NCI-H526 treated with DMSO at 0.1 percent for 48 hours (cell line): Measurements from ENCODE around the gene HSPA12A.

Experiments
- DNase-seq: peaks from one replicate; lab custom pipeline; 2025; lab: John Stamatoyannopoulos, UW

The HSPA12A gene

GRCh38 chr10:116626815-116627214 is 115.6 kb downstream of the HSPA12A start:
- DNase-seq, result no peak

GRCh38 chr10:116625845-116626244 is 116.5 kb downstream of the HSPA12A start:
- DNase-seq, result no peak

GRCh38 chr10:116621934-116622655 is 120.3 kb downstream of the HSPA12A start:
- DNase-seq, result no peak

- no peak for DNase-seq
Measured at GRCh38 chr10:116621476-116621875, 120.9 kb downstream of the HSPA12A start.
